NCI-H1930 (cell line): ENCODE measurements around the gene NLGN1.
"Not testable (repeated sequence)": the region's sequence is repeated elsewhere in the genome, so short reads cannot be mapped to it uniquely, and the experiment has no call there.

Experiments used
- DNase-seq, 2 experiments: peaks; one replicate each; lab custom pipeline; 2025; lab: John Stamatoyannopoulos, UW

NLGN1 gene

DNA sequence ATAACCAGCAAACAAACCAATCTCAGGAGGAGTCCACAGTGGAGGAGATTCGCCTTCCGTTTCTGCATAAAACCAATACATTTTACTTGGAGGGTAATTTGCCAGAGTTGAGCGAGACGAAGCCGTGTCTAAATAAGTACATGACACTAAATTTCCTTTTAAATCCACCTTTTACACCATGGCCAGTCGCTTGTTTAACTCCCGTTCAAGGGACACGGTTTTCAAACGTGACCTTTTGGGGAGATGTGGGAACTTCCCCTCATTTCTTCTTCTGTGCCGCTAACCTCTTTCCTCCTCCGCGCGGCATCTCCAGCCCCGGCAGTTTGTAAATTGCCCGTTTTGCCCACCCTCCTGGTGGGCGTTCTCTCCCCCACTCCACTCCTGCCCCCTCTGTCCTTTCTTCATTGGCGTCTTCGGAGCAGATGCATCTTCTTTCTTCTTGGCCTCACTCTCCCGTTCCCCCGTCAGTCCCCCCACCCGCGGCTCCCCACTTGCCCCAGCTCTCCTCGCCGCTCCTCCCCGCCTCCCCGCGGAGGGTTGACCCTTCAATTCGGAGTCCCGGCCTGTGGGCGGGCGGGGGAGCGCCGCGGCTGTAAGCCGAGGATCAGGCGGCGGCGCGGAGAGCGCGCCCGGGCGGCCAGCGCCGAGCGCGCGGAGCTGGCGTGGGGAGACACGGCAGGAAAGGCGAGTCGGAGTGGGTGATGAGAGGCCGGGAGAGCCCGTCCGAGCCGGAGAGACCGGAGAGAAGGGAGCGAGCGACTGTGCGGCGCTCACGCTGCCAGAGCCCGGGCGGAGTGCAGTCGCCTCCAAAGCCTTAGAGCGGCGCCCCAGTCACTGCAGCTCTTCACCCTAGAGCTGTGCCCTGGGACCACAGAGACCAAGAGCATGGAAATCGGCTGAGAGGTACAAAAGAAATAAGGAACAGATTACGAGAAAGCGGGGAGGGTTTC lies at the start of gene NLGN1:
Gene NLGN1, plus strand, starts transcription at position 584 of the 950 bp plus-strand sequence.
- DNase-seq = peak; percentile 27 to 35

DNA sequence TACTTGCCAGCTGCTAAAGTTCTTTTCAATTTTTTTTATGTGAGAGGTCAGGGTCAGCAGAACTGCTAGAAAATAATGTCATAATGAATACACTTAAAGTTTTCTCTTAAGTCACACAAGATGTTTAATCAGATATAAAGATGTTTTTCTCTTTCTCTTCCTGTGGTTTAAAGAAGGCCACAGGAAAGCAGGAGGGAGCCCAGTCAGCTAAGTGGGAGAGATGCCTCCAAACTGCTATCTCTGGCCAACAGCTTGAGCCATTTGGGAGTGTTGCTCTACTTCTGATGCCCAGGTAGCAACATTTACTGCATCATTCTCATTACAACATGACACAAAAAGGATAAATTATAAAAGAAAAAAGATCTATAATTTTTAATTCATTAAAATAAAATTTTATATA lies 45.7 kb upstream of the NLGN1 start:
- no peak for DNase-seq

DNA sequence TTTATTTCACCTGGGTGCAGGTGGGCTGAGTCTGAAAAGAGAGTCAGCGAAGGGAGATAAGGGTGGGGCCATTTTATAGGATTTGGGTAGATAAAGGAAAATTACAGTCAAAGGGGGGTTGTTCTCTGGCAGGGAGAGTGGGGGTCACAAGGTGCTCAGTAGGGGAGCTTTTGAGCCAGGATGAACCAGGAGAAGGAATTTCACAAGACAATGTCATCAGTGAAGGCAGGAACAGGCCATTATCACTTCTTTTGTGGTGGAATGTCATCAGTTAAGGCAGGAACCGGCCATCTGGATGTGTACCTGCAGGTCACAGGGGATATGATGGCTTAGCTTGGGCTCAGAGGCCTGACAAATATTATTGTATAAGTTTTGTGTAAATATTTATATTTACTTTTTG lies 44.4 kb upstream of the NLGN1 start:
- DNase-seq = not testable (repeated sequence)

DNA sequence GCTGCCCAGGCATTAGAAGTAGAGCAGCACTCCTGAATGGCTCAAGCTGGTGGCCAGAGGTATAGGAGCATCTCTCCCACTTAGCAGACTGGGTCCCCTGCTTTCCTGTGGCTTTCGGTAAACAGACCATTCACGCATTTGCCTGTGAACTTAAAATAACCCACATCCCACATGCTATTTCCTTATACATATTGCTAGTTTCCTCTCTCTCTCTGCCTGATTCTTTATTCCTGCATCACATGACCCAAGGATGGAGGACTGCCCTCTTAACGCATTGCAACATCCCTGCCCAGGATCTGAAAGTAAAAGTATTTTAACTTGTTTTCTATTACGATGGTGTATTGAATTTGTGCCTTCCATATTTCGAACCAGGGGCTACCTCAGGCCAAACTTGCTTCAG lies 43.4 kb upstream of the NLGN1 start:
- no peak for DNase-seq

DNA sequence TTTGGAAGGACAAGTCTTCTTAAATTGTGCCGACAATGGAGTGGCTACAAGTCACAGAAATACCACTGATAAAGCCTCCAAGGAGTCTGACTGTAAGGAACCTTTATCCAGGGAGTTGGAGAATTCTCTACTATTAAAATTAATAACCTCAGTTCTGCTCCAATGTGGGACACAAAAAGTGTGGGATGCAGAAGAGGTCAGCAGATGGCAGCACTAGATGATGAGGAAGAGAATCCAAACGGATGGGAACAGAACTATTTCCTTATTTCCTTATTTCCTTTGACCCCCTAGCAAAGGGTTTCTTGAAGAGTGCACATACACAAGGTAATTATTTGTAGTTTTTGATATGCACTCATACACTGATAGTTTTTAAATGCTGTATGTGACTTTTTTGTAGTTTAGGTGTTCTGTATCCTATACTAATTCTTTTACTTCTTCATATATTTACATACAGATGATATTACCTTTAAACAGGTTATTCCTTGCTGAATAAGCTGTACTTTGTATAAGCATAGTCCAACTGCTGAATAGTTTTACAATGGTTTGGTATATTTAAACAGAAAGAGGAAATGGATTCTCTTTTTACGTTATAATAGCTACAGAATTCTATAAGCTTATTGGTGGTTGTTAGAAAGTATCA lies 25.6 kb upstream of the NLGN1 start:
- DNase-seq = peak in 1 of 2 experiments; percentile 5

DNA sequence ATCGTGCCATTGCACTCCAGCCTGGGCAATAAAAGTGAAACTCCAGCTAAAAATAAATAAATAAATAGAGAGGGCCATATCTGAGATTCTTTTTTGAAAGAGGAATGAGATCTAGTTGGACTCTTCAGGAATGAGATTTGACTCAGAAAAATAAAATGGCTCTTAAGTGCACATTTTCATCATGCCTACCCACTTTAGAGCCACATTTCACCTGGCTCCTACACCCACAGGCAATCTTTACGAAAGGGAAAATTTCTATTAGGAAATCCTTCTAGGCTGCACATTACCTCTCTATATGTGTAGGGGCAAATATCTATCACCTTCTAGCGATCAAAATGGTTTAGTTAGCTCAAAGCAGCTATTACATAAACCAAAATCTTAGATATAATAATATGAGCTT lies 16.9 kb upstream of the NLGN1 start:
- DNase-seq = no peak

DNA sequence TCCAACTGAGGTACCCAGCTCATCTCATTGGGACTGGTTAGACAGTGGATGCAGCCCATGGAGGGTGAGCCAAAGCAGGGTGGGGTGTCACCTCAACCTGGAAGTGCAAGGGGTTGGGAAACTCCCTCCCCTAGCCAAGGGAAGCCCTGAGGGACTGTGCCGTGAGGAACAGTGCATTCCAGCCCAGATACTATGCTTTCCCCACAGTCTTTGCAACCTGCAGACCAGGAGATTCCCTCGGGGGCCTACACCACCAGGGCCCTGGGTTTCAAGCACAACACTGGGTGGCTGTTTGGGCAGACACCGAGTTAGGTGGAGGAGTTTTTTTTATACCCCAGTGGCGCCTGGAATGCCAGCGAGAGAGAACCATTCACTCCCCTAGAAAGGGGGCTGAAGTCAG lies 15.6 kb upstream of the NLGN1 start:
- not testable (repeated sequence) for DNase-seq

DNA sequence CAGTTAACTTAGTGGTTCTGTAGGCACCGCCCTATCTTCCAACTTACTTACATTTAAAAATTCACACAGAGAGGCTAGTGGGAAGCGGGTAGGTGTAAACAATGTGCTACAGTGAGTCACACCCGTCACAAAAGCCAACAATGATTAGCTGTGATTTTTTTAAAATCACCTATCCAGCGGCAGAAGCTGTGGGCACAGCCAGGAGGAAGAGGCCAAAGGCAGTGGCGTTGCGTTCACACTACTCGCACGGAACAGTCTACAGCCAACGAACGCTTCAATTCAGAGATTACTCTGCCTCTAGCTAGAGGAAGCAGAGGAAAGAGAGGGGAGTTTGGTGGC lies 2.5 kb upstream of the NLGN1 start:
- peak in 1 of 2 experiments; percentile 51 for DNase-seq

DNA sequence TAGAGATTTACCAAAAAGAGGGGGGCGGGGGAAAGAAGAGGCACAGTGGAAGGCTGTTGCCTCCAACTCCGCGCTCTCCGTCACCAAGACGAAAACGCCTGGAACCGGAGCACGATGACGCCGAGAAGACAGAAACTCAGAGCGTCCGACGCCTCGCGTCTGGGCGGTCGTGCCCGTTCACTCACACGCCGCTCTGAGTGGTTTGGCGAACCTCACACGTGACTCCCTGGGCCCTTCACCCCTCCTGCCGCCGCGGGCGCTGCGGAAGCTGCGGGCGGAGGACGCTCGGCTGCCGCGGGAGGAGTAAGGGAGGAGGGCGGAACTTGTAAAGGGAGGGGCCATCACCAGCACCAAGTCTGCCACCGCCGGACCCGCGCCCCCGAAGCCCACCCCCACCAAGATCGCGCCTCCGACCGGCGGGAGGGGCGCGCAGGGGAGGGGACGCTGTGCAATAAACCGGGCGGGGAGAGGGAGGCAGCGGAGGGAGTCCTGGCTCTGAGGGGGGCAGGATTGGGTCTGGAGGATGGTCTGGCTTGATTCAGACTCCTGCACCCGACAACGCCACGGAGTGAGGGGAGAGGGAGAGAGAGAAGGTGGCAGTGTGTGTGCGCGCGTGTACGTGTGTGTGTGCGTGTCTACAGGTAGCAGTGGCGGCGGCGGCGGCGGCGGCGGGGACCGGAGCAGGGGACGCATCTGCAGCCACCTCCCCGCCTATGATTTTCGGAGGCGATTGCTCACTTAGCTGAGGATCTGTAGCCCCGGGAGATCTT lies 1.9 kb upstream of the NLGN1 start:
- DNase-seq = peak; percentile 72 to 73

DNA sequence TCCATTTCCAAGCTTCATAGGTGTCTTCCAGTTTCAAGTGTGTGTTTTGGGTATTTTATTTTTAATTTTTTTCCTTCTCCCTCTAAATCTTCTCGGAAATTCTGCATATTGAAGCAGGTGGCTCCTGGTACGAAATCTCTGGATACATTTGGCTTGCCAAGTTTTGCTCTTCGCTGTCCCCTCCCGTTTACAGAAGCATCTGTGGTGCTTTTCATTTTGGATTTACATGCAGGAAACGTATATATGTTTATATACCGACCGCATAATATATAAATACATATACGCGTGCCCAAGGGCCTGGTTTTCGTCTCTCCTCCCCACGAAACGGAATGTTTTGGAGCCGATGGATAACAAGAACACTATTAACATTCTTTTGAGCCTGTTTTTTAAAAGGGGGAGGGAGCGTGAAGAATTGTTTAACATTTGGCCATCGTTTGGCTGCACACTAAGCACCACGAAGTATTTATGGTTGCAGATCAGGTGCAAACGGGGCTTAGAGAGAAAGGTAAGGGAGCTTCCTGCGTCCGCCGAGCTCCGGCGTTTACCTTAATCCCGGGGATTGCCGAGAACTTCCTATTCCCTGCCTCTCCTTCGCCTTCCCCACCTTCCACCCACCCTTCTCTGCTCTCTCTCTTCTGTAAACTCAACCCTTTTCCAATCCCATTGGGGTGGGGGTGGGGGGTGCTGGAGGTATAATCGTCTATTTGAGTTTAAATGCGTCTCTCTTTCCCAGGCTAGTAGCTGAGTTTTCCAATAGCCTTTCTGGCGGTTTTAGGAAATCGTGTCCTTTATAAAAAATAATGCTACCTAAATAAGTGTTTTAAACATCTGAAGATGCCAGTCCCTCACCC lies 1.1 kb upstream of the NLGN1 start:
- DNase-seq = no peak

DNA sequence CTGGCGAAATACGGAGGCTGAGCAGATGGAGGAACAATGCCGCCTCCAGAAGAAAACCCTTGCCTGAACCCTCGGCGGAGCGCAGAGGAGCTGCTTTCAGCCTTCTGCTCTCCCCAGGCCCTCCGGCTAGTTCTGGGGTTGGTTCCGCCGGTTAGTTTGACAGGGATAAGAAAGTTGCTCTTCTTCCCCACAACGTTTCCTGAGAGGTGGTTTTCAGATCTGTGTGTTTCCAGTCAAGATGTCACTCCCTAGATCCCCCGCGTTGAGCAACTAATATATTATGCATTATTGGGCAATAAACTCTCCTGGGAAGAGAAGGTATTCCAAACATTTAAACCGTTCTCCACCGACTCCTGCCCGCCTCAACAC lies 551 bp downstream of the NLGN1 start:
- no peak for DNase-seq

DNA sequence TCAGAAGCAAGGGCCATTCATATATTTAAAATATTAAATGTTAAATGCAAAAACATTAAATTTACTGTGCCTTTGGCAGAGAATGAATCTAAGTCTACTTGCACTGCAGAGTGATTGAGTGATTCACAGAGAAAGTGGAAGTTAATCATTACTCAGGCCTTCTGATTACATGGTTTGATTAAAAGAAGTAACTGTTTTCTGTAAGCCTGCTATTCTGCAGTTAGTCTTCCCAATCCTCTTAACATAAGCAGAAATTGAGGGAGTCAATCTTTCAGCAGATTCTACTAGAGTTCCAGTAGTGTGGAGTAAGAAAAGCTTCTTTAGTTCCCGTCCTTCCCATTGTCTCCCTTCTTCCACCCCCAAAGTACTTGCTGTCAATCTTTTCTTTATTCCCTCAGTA lies 1.5 kb downstream of the NLGN1 start:
- DNase-seq = no peak

DNA sequence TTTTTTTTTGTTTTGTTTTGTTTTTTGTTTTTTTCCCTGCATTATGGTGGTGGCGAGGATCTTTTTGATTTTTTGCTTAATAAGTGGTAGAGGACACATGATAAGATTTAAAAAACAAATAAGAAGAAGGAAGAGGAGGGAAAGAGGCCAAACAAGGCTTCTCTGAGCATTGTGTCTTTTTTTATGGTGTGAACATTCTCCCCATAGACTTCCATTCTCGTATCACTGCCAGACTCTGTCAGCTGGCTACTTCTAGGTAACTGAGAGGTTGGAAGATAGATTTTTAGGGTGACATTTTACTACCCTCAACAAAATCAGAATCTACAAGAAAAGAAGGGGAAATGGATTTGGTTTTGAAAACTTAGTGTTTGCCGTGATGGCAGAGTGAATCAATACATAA lies 3.8 kb downstream of the NLGN1 start:
- DNase-seq = no peak

DNA sequence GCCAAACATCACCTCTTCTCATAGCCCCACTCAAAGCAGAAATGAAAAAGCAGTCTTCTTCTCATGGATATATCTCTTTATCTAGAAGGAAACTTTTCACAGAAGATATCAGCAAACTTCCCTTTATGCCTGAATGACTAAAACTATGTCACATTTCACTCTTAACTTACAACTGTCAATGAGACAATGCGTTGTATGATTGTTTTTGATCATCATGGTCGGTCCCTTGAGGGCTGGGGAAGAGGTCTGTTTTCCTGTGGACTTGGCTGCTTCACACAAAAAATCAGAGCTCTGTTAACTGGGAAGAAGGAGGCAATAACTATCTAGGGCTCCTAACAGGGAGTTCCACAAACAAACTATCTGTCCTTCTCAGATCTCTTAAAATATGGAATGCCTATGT lies 5.1 kb downstream of the NLGN1 start:
- DNase-seq = no peak

DNA sequence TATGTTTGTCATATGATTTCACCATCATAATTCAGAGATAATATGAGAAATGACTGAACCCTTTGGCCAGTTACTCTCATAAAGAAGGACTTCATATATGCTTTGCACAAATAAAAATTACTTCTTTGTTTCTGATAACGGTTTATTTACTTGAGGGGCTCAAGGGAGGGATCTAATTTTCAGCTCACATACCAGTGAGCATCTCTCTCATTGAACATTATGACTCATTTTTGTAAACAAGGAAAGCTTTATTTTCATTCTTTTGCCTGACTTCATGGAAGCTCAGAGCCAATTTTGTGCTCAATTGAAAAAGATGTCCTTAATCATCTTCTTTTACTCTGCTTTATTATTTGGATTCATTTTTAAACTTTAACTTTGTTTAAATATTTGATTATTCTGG lies 5.8 kb downstream of the NLGN1 start:
- DNase-seq = no peak

DNA sequence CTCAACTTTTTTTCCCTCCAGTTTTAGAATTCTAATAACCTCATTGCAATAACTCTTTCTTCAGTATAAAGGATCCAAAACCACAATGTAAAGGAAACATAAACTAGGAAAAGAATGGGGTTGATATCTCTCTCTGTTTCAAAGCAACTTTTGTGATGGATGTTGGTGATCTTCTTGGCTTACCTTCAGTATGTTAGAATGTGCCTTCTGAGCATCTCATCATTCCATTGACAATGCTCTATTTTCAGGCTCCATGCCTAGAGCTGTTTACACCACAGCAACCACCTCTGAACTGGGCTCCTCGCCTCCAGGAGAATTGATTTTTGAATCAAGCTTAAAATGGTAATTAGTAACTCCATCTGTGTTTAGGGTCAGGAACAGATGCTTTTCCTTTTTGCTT lies 6.6 kb downstream of the NLGN1 start:
- no peak for DNase-seq

DNA sequence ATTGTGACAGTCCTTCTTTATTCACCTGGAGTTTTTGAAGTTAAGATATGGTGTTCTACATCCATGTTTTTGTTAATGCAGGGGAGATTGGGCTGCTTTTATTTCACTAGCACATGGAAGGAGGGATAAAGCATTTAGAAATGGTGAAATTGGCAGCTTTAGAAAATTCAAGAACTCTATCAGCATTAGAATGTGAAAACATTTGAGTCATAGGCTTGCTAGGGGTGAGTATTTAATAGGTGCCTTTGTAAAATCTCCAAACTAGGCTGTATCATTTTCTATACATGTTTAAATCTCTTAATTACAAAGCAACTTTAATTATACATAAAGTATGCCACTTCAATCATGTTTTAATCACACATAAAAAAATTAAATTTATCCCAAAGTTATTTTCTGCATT lies 12.9 kb downstream of the NLGN1 start:
- no peak for DNase-seq

DNA sequence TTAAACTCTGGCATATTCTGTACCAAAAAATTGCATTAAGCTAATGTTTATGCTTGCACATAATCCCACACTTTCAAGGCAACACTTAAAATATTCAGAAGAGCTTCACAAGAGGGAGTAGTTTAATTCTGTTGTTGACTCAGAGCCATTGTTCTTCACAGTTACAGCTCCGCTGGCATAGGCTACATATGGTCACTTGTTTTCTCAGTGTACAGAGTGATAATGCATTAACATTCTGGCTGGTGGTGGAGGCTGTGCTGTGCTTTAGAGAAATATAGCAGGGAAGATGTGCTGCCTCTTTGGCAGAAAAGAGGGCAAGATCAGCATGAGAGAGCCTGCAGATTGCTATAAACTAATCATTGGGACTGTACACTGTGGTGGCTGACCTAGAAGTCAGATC lies 13.3 kb downstream of the NLGN1 start:
- DNase-seq = no peak

DNA sequence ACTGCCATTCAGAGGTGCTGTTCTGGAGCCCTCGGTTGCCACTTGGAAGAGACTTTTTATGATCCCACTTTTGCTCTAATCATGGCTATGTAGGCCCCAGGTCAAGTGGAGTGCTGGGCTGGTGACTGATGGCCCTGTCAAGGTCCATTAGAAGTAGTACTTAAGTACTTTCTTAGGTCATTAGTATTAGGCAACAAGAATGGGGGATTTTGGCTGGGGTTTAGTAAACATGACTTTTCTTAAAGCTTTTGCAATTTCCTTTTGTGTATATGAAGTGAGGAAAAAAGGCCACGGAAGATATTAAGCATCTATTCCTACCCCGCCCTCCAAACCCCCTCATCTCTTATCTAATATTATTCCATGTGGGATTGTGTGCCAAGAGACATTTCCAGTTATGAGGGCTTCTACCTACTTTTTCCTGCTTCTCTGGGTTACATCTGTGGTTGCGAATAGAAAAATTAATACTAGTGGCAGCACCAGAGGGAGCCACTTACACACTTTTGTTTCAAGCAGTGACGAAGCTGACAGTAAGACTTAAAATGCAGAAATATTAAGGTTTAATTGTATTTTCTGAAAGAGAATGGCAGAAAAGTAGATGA lies 13.9 kb downstream of the NLGN1 start:
- DNase-seq = no peak

DNA sequence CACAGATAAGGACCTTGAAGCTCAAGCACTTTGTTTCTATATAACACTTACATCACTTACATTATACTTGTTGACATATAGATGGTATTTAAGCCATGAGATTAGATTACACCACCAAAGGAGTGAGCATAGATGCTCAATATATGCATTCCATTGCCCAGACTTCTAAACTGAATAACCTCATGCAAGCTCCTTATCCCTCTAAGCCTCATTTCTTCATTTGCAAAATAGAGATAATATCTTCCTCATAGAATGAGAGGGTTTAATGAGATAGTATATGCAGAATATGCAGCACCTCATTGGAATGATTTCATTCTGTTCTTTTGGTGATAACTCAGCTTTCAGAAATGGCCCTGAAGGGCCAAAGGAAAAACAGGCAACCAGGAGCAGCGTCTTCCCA lies 18.5 kb downstream of the NLGN1 start:
- DNase-seq = no peak

DNA sequence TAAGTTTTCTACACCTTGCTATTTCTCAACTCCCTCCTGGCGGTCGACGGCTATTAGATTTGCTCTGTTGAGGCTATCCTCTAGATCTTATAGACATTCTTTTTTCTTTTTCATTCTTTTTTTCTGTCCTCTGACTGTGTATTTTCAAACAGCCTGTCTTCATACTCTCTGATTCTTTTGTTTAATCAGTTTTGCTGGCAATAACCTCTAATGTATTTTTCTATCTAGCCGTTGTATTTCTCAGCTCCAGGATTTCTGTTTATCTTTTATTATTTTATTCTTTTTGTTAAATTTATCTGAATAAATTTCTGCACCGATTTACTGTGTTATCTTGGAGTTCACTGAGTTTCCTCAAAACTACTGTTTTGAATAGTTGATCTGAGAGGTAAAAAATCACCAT lies 31.5 kb downstream of the NLGN1 start:
- DNase-seq = no peak

DNA sequence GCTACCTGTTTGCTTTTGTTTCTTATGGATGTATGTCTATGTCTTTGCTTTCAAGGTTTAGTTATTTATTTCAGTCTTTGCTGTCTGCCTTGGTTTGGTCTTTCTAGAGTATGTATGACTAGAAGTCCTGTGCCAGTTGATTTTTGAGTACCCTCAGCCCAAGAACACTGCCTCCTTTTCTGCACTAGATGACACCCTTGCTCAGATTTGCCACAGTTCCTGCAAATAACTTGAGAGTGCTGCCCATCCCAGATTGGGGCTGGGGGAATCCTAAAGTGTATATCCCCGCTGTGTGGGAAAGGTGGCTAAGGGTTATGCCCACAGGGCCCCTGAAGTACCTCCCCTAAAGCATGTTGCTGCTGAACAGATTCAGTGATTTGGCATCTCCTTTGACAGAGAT lies 32.0 kb downstream of the NLGN1 start:
- no peak for DNase-seq
